Measurements from ENCODE around the gene SELENOP. TPM values are rescaled to one million over a fixed set of nuclear protein-coding genes. Genes with fewer than 3 reads are reported as not detected.

The SELENOP gene
- total RNA-seq, 1 experiment from 2014 or later, result 11.4 TPM

DNA sequence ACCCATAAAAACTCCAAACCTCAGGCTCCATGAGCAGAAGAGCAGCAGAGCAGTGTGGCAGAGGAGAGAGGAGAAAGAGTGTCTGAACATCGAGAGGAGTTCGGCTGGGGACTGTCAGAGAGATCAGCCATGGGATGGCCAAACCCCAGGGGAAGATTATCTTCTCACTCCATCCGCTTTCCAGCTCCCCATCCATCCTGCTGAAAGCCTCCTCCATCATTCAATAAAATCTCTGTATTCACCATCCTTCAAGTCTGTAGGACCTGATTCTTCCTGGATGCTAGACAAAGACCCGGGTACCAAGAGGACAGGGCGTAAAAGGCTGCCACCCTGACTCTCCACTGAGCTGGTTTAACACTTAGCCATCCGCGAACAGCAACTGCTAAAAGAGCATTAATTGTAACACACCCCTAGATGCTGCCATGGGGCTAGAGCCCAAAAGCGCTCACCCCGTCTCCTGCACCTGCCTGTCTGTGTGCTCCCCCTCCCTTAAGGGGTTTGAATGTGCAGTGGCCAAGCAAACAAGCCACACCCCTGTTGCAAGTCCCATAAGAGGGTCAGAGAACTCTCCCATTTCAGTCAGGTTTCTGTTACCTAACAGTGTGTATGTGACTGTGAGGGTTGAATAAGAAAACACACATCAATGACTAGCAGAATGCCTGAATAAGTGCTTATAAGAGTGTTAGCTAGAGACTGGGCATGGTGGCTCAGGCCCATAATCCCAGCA is 13.9 kb upstream of the SELENOP start:
- H3K9me3 ChIP-seq (ENCODE audit: control insufficient read depth in 1 of 2, insufficient read depth in 1 of 2, low read depth in 1 of 2, low read length in 2 of 2), result no peaks in the 10 kb centered on the region
- no peak for DNase-seq (ENCODE audit: low read depth, low spot score)
- no TSS peak for BruUV-seq (replicated peaks)
- H3K27me3 ChIP-seq (ENCODE audit: insufficient read depth, low read length), result no peaks in the 10 kb centered on the region
- no peak overlapping the region for H3K4me2 ChIP-seq (ENCODE audit: low read length)
- H3K79me2 ChIP-seq (ENCODE audit: insufficient read depth, low read length), result no peaks in the 10 kb centered on the region
- H3K36me3 ChIP-seq (ENCODE audit: control insufficient read depth in 1 of 2, insufficient read depth in 2 of 2, low read length in 2 of 2), result no peaks in the 10 kb centered on the region
- no peak overlapping the region for H3K27ac ChIP-seq (ENCODE audit: low read depth, low read length)
- H3K9me2 ChIP-seq (ENCODE audit: insufficient read depth), result no peaks in the 10 kb centered on the region
- no peaks in the 10 kb centered on the region for H3K4me1 ChIP-seq (ENCODE audit: control insufficient read depth in 1 of 2, insufficient read depth in 2 of 2, low read length in 2 of 2)
- H3K4me3 ChIP-seq (replicated peaks in 1 of 2; ENCODE audit: low read depth in 1 of 2, low read length in 2 of 2), result no peak overlapping the region
- no peak overlapping the region for H2AFZ ChIP-seq (ENCODE audit: low read depth, low read length, poor library complexity, severe bottlenecking)
- intact Hi-C loops (cut with micrococcal nuclease), result no loop called here
- ChIA-PET CTCF (no interaction called here), RAD21 (ENCODE audit: low non-redundant PET in 1 of 2, low total read pairs in 2 of 2, uncharacterized antibody in 2 of 2, unreplicated experiment in 2 of 2) (no interaction called here), POLR2A (no interaction called here)
- no peak overlapping the region for H3K9ac ChIP-seq (ENCODE audit: low read length)
- no peak for TF ChIP-seq ATF3 (IDR thresholded peaks at IDR 0.05)
- TF ChIP-seq SP1 (IDR thresholded peaks at IDR 0.05; ENCODE audit: low read depth), result no peak
- TF ChIP-seq ZNF274 (IDR thresholded peaks at IDR 0.05; ENCODE audit: low read depth, low read length), result no peak
- TF ChIP-seq ZFX (IDR thresholded peaks at IDR 0.05), result no peak
- no peak for TF ChIP-seq EGR1 (IDR thresholded peaks at IDR 0.05; ENCODE audit: low read depth)
- TF ChIP-seq EZH2phosphoT487 (IDR thresholded peaks at IDR 0.05; ENCODE audit: borderline replicate concordance), result no peak
- no peak for TF ChIP-seq CBX3 (IDR thresholded peaks at IDR 0.05; ENCODE audit: low read depth)
- TF ChIP-seq POLR2AphosphoS5 (IDR thresholded peaks at IDR 0.05; ENCODE audit: low read depth, low read length), result no peak
- no peak for TF ChIP-seq MAX (IDR thresholded peaks at IDR 0.05)
- TF ChIP-seq, protein P1, sequence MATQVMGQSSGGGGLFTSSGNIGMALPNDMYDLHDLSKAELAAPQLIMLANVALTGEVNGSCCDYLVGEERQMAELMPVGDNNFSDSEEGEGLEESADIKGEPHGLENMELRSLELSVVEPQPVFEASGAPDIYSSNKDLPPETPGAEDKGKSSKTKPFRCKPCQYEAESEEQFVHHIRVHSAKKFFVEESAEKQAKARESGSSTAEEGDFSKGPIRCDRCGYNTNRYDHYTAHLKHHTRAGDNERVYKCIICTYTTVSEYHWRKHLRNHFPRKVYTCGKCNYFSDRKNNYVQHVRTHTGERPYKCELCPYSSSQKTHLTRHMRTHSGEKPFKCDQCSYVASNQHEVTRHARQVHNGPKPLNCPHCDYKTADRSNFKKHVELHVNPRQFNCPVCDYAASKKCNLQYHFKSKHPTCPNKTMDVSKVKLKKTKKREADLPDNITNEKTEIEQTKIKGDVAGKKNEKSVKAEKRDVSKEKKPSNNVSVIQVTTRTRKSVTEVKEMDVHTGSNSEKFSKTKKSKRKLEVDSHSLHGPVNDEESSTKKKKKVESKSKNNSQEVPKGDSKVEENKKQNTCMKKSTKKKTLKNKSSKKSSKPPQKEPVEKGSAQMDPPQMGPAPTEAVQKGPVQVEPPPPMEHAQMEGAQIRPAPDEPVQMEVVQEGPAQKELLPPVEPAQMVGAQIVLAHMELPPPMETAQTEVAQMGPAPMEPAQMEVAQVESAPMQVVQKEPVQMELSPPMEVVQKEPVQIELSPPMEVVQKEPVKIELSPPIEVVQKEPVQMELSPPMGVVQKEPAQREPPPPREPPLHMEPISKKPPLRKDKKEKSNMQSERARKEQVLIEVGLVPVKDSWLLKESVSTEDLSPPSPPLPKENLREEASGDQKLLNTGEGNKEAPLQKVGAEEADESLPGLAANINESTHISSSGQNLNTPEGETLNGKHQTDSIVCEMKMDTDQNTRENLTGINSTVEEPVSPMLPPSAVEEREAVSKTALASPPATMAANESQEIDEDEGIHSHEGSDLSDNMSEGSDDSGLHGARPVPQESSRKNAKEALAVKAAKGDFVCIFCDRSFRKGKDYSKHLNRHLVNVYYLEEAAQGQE (IDR thresholded peaks at IDR 0.05; ENCODE audit: low read depth), result no peak
- TF ChIP-seq TCF7L2 (IDR thresholded peaks at IDR 0.05; ENCODE audit: borderline replicate concordance, extremely low read depth, insufficient read depth, insufficient read length), result no peak
- TF ChIP-seq RAD21 (IDR thresholded peaks at IDR 0.05; ENCODE audit: low read depth), result no peak
- TF ChIP-seq SRF (IDR thresholded peaks at IDR 0.05; ENCODE audit: low read depth), result no peak
- H4K20me1 ChIP-seq (ENCODE audit: insufficient read depth), result no peaks in the 10 kb centered on the region
- no peak for ATAC-seq

Data from HCT116 (cell line).